G401.6 (cell line): Measurements from ENCODE around the gene CT45A6.
"Not testable (repeated sequence)": the region's sequence is repeated elsewhere in the genome, so short reads cannot be mapped to it uniquely, and the experiment has no call there.

Experiments used
- FAIRE-seq: peaks from 2 replicates; lab custom pipeline; 2012; peaks lifted over from hg19 to GRCh38; lab: Jason Lieb, UNC

Gene CT45A6, protein sequence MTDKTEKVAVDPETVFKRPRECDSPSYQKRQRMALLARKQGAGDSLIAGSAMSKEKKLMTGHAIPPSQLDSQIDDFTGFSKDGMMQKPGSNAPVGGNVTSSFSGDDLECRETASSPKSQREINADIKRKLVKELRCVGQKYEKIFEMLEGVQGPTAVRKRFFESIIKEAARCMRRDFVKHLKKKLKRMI

GRCh38 chrX:135802687-135803086 lies at the start of gene CT45A6:
Gene CT45A6 (minus strand): TSS chrX:135802787. CDS start chrX:135798993, 3,794 bp downstream.
- FAIRE-seq = not testable (repeated sequence)

GRCh38 chrX:135837180-135837579 lies 34.6 kb upstream of the CT45A6 start, which contains the start of gene CT45A7:
Gene CT45A7 (minus strand): TSS chrX:135837280. CDS start chrX:135833533, 3,747 bp downstream.
- FAIRE-seq = not testable (repeated sequence)

- FAIRE-seq = not testable (repeated sequence)
These were observed 17.3 kb upstream of the CT45A6 start, which contains the start of gene CT45A2 for GRCh38 chrX:135819912-135820311. Gene CT45A2 (minus strand): TSS chrX:135820012. CDS start chrX:135816265, 3,747 bp downstream.

- not testable (repeated sequence) for FAIRE-seq
These were observed 17.2 kb downstream of the CT45A6 start, which contains the start of gene CT45A5 for GRCh38 chrX:135785403-135785802. Gene CT45A5 (minus strand): TSS chrX:135785503. CDS start chrX:135781729, 3,774 bp downstream.

DNA sequence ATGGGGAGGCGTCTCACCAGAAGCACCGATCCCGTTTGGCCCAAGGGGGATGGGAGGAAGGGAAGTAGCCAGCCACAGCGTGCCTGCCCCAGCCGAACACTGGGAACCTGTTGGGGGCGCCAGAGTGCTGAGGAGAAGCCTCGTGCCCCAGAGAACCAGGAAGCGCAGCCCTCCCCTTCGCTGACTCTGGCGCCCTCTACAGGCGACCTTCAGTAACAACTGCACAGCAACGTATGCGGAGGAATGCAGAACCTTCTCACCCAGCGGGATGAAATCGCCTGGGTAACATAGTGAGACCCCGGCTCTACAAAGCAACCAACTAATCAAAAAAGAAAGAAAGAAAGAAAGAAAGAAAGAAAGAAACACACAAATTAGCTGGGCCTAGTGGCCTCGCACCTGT lies 34.5 kb downstream of the CT45A6 start, which contains the start of gene CT45A3:
CT45A3 (minus strand) TSS at position 101 of the 400 bp plus-strand sequence. CDS start 3,747 bp downstream, outside the sequence.
- not testable (repeated sequence) for FAIRE-seq

GRCh38 chrX:135744739-135745138 lies 57.8 kb downstream of the CT45A6 start:
- FAIRE-seq = not testable (repeated sequence)
